Lower lobe of right lung (tissue), 2 donors: ENCODE data around the gene AMZ1. TPM values are rescaled to one million over a fixed set of nuclear protein-coding genes. Genes with fewer than 3 reads are reported as not detected.

Experiments
- ATAC-seq, 2 donors: fragments of 200-7000 bp; cut with Tn5 transposase; one replicate each; pipeline ENCODE4 v1.9.1; 2020 to 2022; ENCODE audit warnings: mild to moderate bottlenecking in 2 of 2, moderate library complexity in 2 of 2
- DNase-seq: peaks from one replicate; pipeline ENCODE4 v3.0.0-alpha.2; 2020
- H3K27ac ChIP-seq: fragments of 200-600 bp; one replicate; pipeline ENCODE4 v1.8.0; 2022
- H3K27me3 ChIP-seq: fragments of 200-600 bp; one replicate; pipeline ENCODE4 v1.8.0; 2022; ENCODE audit warnings: low read depth
- H3K36me3 ChIP-seq: fragments of 200-600 bp; one replicate; pipeline ENCODE4 v1.8.0; 2022; ENCODE audit warnings: mild to moderate bottlenecking
- H3K4me1 ChIP-seq: fragments of 200-600 bp; one replicate; pipeline ENCODE4 v1.8.0; 2022
- H3K4me3 ChIP-seq: fragments of 200-600 bp; one replicate; pipeline ENCODE4 v1.8.0; 2022; ENCODE audit warnings: mild to moderate bottlenecking
- H3K9me3 ChIP-seq: fragments of 200-600 bp; one replicate; pipeline ENCODE4 v1.8.0; 2022
- intact Hi-C: fragments of 100-400 bp; cut with DNase I; formaldehyde crosslinking; loops from one replicate; pipeline ENCODE4 v1.11.0; 2022
- total RNA-seq: library from RNA; stranded (reverse); fragmentation: NEBNext Ultra II Directional; extraction: Animal tissue kit (Norgen Biotek cat#: 25700); gene quantifications from one replicate; pipeline ENCODE4 v1.2.1, GENCODE V29; 2021
- TF ChIP-seq, protein P1 (sequence below): fragments of 200-600 bp; IDR thresholded peaks from one replicate; pipeline ENCODE4 v1.8.0; 2022; ENCODE audit warnings: antibody characterized with exemption, mild to moderate bottlenecking
- donor health status: DM: no; HTN: yes; CAD: no; lungs with severe emphysema.

The AMZ1 gene
- total RNA-seq, 1 donor from 2014 or later: 0.47 TPM

DNA sequence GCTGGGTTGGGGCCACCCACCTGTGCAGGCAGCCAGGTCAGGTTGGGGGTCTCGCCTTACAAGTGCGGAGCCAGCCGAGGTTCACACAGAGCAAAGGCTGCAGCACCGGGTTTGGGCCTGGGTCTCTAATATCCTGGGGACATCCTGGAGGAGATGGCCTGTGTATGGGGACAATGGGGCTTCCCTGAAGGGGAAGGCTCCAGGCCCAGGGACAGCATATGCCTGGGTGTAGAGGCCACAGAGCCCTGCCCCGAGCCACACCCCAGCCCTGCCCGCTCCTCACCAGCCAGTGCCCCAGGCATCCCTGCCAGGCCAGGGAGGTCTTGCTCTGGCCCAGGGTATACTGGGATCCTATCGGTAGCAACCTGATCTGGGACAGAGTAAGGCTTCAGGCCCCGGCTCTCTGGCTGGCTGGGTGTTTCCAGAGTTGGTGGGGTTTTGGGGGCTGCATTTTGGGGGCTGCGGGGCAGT is 47.1 kb upstream of the AMZ1 start:
- peak overlapping the region; percentile 32 for H3K4me3 ChIP-seq
- intact Hi-C loops: no loop called here
- no peaks in the 10 kb centered on the region for H3K27me3 ChIP-seq
- peaks cover 89% of the 10 kb centered on the region for H3K4me1 ChIP-seq
- H3K27ac ChIP-seq: peak overlapping the region; percentile 78
- no peak for DNase-seq
- H3K9me3 ChIP-seq: no peaks in the 10 kb centered on the region
- no peaks in the 10 kb centered on the region for H3K36me3 ChIP-seq
- ATAC-seq: peak; percentile 15
- TF ChIP-seq, protein P1, sequence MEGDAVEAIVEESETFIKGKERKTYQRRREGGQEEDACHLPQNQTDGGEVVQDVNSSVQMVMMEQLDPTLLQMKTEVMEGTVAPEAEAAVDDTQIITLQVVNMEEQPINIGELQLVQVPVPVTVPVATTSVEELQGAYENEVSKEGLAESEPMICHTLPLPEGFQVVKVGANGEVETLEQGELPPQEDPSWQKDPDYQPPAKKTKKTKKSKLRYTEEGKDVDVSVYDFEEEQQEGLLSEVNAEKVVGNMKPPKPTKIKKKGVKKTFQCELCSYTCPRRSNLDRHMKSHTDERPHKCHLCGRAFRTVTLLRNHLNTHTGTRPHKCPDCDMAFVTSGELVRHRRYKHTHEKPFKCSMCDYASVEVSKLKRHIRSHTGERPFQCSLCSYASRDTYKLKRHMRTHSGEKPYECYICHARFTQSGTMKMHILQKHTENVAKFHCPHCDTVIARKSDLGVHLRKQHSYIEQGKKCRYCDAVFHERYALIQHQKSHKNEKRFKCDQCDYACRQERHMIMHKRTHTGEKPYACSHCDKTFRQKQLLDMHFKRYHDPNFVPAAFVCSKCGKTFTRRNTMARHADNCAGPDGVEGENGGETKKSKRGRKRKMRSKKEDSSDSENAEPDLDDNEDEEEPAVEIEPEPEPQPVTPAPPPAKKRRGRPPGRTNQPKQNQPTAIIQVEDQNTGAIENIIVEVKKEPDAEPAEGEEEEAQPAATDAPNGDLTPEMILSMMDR: no peak

DNA sequence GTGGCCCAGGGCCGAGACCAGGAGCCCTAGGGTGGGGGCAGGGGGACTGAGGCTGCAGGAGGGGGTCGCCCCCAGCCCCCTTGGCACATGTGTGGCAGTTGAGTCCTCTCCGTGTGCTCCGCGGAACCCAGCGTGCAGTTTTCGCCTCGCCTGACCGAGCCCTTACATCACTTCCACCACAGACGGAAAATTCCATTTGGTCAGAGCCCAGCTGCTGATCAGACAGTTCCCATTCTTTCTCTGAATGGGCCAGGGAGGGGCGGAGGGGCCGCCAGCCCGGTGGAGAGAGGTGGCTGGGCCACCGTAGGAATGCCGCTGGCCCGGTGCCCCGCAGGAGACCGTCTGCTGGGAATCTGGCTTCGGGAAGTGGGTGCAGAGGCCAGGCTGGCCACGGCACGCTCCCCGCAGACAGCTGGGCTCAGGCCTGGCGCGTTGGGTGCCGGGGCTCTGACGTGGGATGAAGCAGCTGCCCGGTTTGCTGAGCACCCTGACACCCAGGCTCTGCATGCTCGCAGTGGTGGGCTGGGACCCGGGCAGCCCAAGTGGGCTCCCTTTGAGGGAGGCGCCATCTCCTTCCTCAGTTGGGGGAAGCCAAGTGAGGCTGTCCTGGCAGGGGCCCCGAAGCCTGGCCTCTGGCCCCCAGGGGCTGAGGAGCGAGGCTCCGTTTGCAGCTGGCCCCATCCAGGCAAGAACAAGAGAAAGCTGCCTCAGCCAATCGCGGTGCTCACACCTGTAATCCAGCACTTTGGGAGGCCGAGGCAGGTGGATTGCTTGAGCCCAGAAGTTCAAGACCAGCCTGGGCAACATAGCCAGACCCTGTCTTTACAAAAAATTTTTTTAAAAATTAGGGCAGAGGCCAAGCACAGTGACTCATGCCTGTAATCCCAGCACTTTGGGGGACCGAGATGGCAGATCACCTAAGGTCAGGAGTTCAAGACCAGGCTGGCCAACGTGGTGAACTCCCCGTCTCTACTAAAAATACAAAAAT is 46.3 kb upstream of the AMZ1 start:
- DNase-seq (peak; percentile 91), ATAC-seq (peak; percentile 83 to 88)
- no peaks in the 10 kb centered on the region for H3K36me3 ChIP-seq
- no peaks in the 10 kb centered on the region for H3K9me3 ChIP-seq
- H3K4me1 ChIP-seq: peaks cover 81% of the 10 kb centered on the region
- no peaks in the 10 kb centered on the region for H3K27me3 ChIP-seq
- H3K27ac ChIP-seq: peak overlapping the region; percentile 78
- H3K4me3 ChIP-seq: peak overlapping the region; percentile 32
- TF ChIP-seq, protein P1: no peak
- intact Hi-C loops: no loop called here

DNA sequence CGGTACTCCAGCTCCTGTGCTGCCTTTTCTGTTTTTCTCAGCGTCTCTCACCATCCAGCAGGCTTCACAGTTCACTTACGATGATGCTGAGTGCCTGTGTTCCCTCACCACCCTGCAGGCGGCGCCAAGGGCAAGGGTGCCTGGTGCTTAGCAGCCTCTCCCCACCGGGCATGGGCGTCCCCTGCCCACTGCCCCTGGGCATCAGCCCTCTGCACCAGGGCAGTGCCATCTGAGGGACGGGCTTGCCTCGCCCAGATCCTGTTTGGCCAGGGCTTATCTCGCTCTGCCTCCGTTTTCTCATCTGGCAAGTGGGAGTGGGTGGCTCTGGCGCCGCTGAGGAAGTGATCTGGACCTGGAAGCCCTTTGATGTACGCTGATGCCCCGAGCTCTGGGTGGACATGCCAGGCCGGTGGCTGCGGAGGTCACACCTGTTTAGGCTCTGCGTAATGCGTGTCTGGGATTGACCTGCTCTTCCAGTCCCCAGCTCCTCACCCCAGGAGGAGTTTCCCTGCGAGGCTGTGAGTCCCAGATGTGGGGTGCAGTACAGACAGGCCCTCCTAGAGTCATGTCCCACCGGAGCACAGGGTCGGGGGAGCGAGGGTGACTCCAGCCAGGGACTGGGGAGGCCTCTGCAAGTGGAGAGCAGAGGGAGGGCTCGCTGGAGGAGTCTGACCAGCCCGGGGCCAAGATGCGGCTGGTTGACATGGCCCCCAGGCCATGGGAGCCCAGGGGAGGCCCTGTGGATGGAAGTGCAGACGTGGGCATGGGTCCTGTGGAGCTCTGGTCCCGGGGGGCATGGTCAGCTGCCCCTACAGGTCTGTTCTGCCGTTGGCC is 44.4 kb upstream of the AMZ1 start:
- H3K9me3 ChIP-seq: no peaks in the 10 kb centered on the region
- TF ChIP-seq, protein P1: peak; percentile 9
- intact Hi-C loops: no loop called here
- no peak overlapping the region for H3K27ac ChIP-seq
- H3K27me3 ChIP-seq: no peaks in the 10 kb centered on the region
- H3K36me3 ChIP-seq: peaks cover 17% of the 10 kb centered on the region
- H3K4me3 ChIP-seq: no peak overlapping the region
- peaks cover 62% of the 10 kb centered on the region for H3K4me1 ChIP-seq
- no peak for ATAC-seq
- no peak for DNase-seq

DNA sequence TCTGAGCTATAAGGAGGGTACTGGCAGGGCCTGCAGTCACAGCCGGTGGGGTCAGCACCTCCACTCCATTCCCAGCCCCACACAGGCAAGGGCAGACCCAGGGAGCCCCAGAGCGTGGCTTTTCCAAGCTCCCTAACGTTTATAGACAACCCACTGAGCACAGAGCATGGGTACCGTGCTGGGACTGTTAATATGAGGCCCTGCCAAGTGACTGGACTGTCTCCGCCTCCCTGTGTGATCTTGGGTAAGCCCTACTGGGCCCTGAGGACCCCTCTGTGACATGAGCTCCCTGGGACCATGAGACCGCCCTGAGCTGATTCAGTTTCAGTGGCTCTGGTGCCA is 43.8 kb upstream of the AMZ1 start:
- H3K4me3 ChIP-seq: no peak overlapping the region
- no peaks in the 10 kb centered on the region for H3K9me3 ChIP-seq
- ATAC-seq (no peak), DNase-seq (no peak)
- peaks cover 58% of the 10 kb centered on the region for H3K4me1 ChIP-seq
- H3K27ac ChIP-seq: no peak overlapping the region
- TF ChIP-seq, protein P1: no peak
- no peaks in the 10 kb centered on the region for H3K27me3 ChIP-seq
- H3K36me3 ChIP-seq: peaks cover 20% of the 10 kb centered on the region
- intact Hi-C loops: no loop called here

DNA sequence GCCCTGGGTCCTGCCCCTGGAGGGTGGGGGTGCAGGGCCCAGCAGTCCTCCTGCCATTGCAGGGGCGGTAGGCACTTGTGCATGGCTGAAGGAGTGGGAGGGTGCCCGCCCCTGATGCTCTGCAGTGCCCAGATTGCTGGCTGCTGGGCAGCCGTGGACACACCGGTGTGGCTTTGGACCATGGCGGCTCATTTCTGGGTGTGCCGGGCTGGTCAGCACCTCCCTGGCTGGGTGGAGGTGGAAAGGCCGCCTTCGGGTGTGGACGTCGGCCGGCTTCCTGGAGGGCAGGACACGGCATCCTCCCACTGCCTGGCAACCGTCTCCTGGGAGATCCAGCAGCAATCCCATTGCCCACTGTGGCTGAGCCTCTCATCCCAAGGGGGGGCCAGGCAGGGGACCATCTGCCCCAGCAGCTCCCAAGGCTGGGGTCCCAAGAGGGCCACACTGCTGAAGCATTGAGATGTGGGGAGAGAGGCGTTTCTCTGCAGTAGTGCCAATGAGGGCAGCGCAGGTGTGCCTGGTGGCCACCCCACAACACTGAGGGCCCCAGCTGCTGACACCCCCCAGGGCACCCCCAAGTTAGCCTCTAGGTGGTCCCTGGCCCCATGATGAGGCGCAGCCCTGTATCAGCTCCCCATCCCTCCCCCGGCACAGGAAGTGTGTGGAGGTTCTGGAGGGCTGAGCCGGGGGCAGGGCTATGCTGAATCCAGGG is 43.3 kb upstream of the AMZ1 start:
- Histone ChIP-seq H3K27ac (peak overlapping the region; percentile 24), H3K4me1 (peaks cover 53% of the 10 kb centered on the region), H3K27me3 (no peaks in the 10 kb centered on the region), H3K36me3 (peaks cover 25% of the 10 kb centered on the region), H3K4me3 (no peak overlapping the region), H3K9me3 (no peaks in the 10 kb centered on the region)
- TF ChIP-seq, protein P1: no peak
- ATAC-seq: no peak
- intact Hi-C loops: no loop called here
- DNase-seq: no peak
